GM12878 (cell line): ENCODE data around the gene PLXNA2.

Experiments used
- ATF7 ChIP-seq: fragments of 450-650 bp; IDR thresholded peaks from 2 replicates; pipeline ENCODE4 v1.6.1; 2016; ENCODE audit warnings: low read depth, mild to moderate bottlenecking
- CHD1 ChIP-seq: IDR thresholded peaks from 2 replicates; pipeline ENCODE4 v1.6.1; 2012; ENCODE audit warnings: low read depth, low read length, improper control_type of control experiment
- CTCF ChIP-seq, 3 experiments: IDR thresholded peaks in 2 of 3; conservative IDR thresholded peaks in 1 of 3; 2 replicates each; pipeline ENCODE4 v1.5.1; 2011; ENCODE audit warnings: low read depth in 3 of 3, low read length in 3 of 3, mild to moderate bottlenecking in 3 of 3, control low read depth in 2 of 3, moderate library complexity in 2 of 3, inconsistent platforms in 1 of 3, mixed read lengths in 1 of 3; ENCODE audit not compliant: control insufficient read depth in 2 of 3, insufficient read depth in 1 of 3; ENCODE audit errors: extremely low read depth in 1 of 3
- ESRRA ChIP-seq: IDR thresholded peaks from 2 replicates; pipeline ENCODE4 v1.6.1; 2012; ENCODE audit warnings: mild to moderate bottlenecking, low read length, improper control_type of control experiment
- EZH2 ChIP-seq: IDR thresholded peaks from 2 replicates; pipeline ENCODE4 v1.6.1; 2012; ENCODE audit warnings: low read depth, mild to moderate bottlenecking, control low read depth, inconsistent platforms, low read length, borderline replicate concordance; ENCODE audit not compliant: control insufficient read depth
- HDAC2 ChIP-seq: fragments of 200-600 bp; sonication (generic); IDR thresholded peaks from 2 replicates; pipeline ENCODE4 v1.6.1; 2017
- MAX ChIP-seq: IDR thresholded peaks from 2 replicates; pipeline ENCODE4 v1.6.1; 2012; ENCODE audit warnings: low read depth, low read length, improper control_type of control experiment
- MLLT1 ChIP-seq: fragments of 450-650 bp; IDR thresholded peaks from 2 replicates; pipeline ENCODE4 v1.6.1; 2016; ENCODE audit warnings: mild to moderate bottlenecking
- RFX5 ChIP-seq: IDR thresholded peaks from 2 replicates; pipeline ENCODE4 v1.6.1; 2011; ENCODE audit warnings: low read depth, low read length, improper control_type of control experiment
- ZNF274 ChIP-seq: IDR thresholded peaks from one replicate; pipeline ENCODE4 v1.8.0; 2011; ENCODE audit not compliant: insufficient read length, insufficient read depth

GRCh38 chr1:208291923-208292711 is 47.9 kb upstream of the PLXNA2 start:
- TF ChIP-seq ESRRA: no peak
- no peak for TF ChIP-seq CTCF (IDR thresholded peaks at IDR 0.05 in 2 of 3, conservative IDR thresholded peaks at IDR 0.05 in 1 of 3; ENCODE audit: control insufficient read depth in 2 of 3, extremely low read depth in 1 of 3, insufficient read depth in 1 of 3, low read depth in 3 of 3, low read length in 3 of 3)
- no peak for TF ChIP-seq MLLT1
- TF ChIP-seq HDAC2: no peak
- no peak for TF ChIP-seq CHD1
- TF ChIP-seq RFX5: no peak
- TF ChIP-seq MAX: no peak
- TF ChIP-seq ATF7: no peak
- TF ChIP-seq EZH2: no peak
- TF ChIP-seq ZNF274: no peak
